UCSD-AML1 (cell line): ENCODE measurements around the gene SHB.
"Not testable (repeated sequence)": the region's sequence is repeated elsewhere in the genome, so short reads cannot be mapped to it uniquely, and the experiment has no call there.

Experiments
- DNase-seq: peaks from one replicate; lab custom pipeline; 2025; ENCODE audit not compliant: unreplicated experiment; lab: John Stamatoyannopoulos, UW

The SHB gene

DNA sequence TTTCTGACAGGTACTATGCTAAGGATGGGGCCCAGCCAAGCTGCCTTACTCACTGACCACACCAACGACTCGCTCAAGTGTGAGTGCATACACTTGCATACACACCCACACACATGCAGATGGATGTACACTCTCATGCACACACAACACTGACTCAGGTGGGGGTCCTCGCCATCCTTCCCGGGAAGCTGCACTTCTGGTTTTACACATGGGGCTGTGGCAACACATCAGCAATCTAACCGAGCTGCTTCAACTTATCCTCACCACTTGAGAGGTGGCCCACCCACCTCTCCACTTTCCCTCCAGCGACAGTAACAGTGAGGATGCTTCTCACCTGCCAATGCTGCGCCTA, 97.9 kb downstream of the SHB start:
- DNase-seq: no peak

GRCh38 chr9:37970301-37971107, 98.5 kb downstream of the SHB start:
- DNase-seq: no peak

GRCh38 chr9:37969558-37970300, 99.3 kb downstream of the SHB start:
- no peak for DNase-seq

- no peak for DNase-seq
Measured at GRCh38 chr9:37969130-37969529, 99.9 kb downstream of the SHB start.

DNA sequence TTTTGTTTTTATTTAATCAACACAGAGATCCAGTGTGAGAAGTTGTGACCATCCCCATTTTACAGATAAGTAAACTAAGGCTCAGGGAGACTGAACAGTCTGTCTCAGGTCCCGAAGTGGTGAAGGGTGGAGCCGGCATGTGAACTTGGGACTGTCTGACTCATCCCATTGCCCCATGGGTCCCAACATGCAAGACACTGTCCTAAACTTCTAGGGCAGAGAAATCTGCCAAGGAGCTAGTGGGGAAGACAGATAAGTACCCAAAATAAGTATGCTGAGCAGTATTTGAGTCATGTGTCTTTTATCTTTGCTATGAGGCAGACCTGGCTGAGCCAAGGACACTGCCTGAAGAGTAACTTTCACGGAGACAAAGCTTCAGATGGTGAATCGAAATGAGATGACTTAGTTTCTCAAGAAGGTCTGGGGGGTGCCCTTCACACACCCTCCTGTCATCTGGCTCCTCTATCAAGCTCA, 100.8 kb downstream of the SHB start:
- no peak for DNase-seq

- no peak for DNase-seq
Measured at GRCh38 chr9:37967761-37968080, 101.3 kb downstream of the SHB start.

DNA sequence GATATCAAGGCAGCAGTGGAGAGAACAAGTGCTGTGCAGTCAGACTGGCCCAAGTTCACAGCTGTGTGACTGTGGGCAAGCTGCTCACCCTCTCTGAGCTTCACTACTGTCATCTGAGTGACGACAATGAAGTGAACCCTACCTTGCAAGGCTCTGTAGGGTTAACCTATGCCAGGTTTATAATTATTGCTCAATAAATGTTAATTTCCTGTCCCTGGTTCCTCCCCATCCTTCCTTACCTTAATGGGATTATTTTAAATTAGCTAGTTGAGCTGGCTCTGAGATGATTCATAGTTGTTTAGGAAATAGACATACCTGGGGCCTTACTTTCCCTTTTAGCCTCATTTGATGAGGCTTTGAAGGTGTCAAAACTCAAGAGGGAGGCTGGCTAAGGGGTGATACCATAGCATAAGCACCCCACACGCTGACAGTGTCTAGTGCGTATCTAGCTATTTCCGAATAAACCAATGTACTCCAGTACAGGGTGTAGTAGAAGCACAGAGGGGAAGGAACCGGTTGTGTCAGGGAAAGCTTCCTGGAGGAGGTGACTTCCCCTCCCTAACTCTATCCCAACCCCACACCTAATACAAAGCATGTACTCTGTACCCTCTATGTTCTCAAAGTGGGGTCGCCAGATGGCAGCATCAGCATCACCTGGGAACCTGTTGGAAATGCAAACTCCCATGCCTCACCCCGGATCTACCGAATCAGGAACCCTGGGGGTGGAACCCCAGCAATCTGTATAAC, 101.8 kb downstream of the SHB start:
- DNase-seq: no peak

DNA sequence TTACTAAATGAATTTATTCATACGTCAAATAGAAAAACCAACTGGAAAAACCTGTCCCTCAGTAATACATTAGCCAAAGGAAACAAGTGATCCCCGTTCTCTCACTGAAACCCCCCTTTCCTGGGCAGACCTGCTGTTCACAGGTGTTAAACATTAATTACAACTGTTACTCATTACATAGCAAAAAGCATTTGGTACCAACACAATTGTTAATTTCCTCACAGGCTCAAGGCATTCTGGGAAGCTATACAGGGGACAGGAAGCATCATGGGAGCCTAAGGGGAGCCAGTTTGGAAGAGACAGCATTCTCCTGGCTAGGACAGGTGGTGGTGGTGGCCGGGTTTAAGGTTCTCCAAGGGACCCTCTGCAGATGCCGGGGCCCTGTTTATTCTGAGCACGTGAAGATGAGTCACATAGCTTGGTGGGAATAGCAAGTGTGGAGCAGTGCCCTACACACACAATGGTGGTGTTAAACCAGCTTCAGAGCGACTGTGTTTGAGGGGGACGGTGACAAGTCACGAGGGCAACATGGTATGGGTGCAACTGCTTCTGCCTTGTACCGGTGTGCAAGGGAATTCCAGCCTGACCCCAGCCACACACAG, 102.5 kb downstream of the SHB start:
- DNase-seq: no peak

DNA sequence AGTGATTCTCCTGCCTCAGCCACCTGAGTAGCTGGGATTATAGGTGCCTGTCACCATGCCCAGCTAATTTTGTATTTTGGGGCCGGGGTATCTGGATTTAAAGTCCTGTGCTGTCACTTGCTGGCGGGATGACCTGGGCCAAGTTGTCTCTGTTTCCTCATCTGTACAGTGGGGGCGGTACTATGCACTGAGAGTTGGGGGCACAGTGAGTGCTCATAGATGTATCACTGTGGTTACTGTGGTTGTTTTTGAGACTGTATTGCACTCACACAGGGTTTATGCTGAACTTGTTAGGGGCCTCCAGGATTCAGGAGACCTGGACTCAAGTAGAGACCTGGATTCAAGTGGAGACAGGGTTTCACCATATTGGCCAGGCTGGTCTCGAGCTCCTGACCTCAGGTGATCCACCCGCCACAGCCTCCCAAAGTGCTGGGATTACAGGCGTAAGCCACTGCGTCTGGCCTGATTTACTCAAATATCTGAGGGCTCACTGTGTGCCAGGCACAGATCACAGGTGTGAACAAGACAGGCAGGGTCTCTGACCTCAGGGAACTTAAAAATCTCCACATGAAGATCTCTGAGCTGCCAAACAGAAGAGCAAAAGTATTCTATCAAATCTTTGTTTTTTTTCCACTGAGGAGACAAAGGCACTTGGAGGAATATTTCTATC, 103.2 kb downstream of the SHB start:
- not testable (repeated sequence) for DNase-seq

- DNase-seq: no peak
Measured at GRCh38 chr9:37965116-37965515, 103.9 kb downstream of the SHB start.

DNA sequence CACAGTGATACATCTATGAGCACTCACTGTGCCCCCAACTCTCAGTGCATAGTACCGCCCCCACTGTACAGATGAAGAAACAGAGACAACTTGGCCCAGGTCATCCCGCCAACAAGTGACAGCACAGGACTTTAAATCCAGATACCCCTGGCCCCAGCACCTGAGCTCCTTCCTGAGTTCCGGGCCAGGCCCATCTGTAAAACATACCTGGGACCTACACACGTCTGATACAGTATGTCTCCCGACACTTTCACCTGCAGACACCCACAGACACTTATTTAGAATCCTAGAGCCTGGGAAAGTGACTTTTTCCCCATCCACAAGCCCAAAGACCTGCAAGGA, 104.3 kb downstream of the SHB start:
- no peak for DNase-seq

DNA sequence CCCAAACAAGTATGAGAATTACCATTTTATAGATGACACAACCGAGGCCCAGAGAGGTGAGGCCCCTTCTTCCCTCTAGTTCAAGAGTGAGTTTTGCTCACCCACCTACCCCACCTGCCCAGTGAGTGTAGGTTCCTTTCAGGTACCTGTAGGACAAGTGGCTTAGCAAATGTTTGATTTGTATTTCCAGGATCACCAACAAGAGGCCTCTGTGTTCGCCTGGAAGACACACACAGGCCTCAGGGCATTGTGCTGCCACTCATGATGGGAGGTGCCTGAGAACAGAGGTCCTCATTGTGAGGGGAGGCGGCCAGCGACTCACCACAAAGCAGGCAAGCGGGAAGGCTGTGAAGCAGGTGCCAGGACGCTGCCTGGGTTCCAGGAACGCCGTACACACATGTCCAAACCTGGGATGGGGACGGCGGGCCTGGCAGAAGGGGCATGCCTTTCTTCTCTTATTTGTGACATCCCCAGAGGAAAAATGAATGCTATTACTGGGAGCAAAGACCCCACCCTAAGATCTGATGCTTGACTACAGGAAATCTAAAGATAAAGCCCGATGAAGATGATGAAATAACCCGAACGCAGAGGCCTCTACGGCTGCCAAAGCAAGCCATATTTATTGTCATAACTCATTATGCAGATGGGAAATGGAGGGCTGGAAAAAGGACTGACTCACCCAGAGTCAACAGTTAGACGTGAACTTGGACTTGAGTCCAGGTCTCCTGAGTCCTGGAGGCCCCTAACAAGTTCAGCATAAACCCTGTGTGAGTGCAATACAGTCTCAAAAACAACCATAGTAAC, 104.9 kb downstream of the SHB start:
- no peak for DNase-seq

GRCh38 chr9:37961351-37961750, 107.7 kb downstream of the SHB start:
- DNase-seq: no peak

DNA sequence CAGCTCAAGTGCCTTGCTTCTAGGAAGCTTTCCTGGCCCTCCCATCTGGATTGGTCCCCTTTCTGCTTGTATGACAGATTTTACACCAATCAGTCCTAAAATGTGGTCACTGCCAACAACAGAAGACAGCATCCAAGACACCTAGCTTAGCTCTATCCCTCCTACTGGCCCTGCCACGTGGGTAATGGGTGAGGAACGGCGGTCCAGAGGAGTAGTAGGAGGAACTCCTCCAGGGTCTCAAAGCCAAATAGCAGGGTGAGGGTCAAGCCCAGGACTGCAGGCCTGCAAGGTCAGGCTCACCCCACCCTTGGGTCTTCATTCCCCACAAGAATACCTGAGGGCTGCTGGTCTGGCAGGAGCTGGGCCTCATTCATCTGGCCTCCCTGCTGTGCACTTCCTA, 108.4 kb downstream of the SHB start:
- DNase-seq: no peak

GRCh38 chr9:37959976-37960375, 109.1 kb downstream of the SHB start:
- DNase-seq: no peak

DNA sequence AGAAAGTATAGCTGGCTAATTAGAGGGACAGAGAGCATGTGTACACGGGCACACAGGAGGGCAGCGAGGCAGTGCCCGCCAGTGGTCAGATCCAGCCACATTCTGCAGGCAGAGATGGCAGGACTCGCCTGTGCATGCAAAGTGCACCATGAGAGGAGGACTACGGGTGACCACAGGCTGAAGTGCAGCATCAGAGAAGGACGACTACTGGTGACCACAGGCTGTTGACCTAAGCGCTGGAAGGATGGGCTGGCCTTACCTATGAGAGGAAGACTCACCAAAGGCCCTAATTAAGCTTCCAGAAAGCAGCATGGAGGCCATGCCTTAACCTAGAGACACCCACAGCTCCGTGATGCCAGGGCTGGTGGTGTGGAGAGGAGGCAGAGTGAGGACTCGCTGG, 110.9 kb downstream of the SHB start:
- no peak for DNase-seq

DNA sequence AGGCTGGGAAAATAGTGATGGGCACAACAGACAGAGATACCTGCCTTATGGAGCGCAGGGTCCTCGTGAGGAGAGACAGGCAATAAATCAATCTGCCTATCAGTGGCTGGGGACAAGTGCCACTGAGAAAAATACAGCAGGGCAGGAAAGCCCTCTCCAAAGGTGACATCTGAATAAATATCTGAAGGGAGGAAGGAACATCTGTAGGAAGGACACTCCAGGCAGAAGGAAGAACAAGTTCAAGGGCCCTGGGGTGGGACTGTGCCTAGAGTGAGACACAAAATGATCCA, 111.4 kb downstream of the SHB start:
- DNase-seq: no peak

- no peak for DNase-seq
Measured at GRCh38 chr9:37956904-37957663, 111.9 kb downstream of the SHB start.

GRCh38 chr9:37956423-37956820, 112.6 kb downstream of the SHB start:
- DNase-seq: no peak
